B cell (primary cell): Measurements from ENCODE around the gene AQP6. TPM values are rescaled to one million over a fixed set of nuclear protein-coding genes. Genes with fewer than 3 reads are reported as not detected.
A peak's percentile ranks its signal among the peaks of the same experiment; 100 is the strongest.

ENCODE experiments used
- ATAC-seq: fragments of 200-7000 bp; cut with Tn5 transposase; one replicate; pipeline ENCODE4 v1.10.0; 2021; ENCODE audit warnings: low read depth, mild to moderate bottlenecking, moderate number of reproducible peaks, moderate library complexity
- CTCF ChIA-PET: fragments of 350-600 bp; sonication (Branson Sonifier 250); formaldehyde crosslinking; loops from one replicate; lab custom pipeline; 2021; ENCODE audit warnings: antibody characterized with exemption, inconsistent platforms; lab: Charles Lee
- POLR2A ChIA-PET: fragments of 350-600 bp; sonication (Branson Sonifier 250); formaldehyde crosslinking; loops from one replicate; lab custom pipeline; 2021; ENCODE audit warnings: antibody characterized with exemption; lab: Charles Lee
- DNase-seq: peaks from one replicate; pipeline ENCODE4 v3.0.0; 2013
- H2AFZ ChIP-seq: 2 replicates; pipeline ENCODE4 v1.6.1; 2012; ENCODE audit warnings: mild to moderate bottlenecking, low read depth, low read length; ENCODE audit not compliant: insufficient read depth, poor library complexity, severe bottlenecking
- H3K27ac ChIP-seq, 2 donors: 1 replicate in 1 of 2; 2 replicates in 1 of 2; pipeline ENCODE4 v1.5.1; 2012 to 2013; ENCODE audit warnings: low read length in 2 of 2, mild to moderate bottlenecking in 2 of 2, moderate library complexity in 1 of 2
- H3K27me3 ChIP-seq, 4 experiments: fragments of 200-600 bp in 1 of 4; sonication (generic) in 1 of 4; replicated peaks in 1 of 4; 1 replicate in 2 of 4; 2 replicates in 2 of 4; pipeline versions ENCODE4 v1.6.1 to v1.7.0; 2013 to 2016; ENCODE audit warnings: low read length in 3 of 4, mild to moderate bottlenecking in 2 of 4, mixed read lengths in 1 of 4, moderate library complexity in 1 of 4; ENCODE audit not compliant: insufficient read depth in 4 of 4, control insufficient read depth in 3 of 4; ENCODE audit errors: control extremely low read depth in 1 of 4
- H3K36me3 ChIP-seq, 2 experiments: replicated peaks in 1 of 2; 1 replicate in 1 of 2; 2 replicates in 1 of 2; pipeline versions ENCODE4 v1.6.1 to v1.7.1; 2013; ENCODE audit warnings: low read length in 1 of 2; ENCODE audit not compliant: insufficient read depth in 2 of 2, control insufficient read depth in 1 of 2; ENCODE audit errors: control extremely low read depth in 1 of 2, extremely low read depth in 1 of 2
- H3K4me1 ChIP-seq, 2 donors: fragments of 200-600 bp in 1 of 2; sonication (generic) in 1 of 2; 1 replicate in 1 of 2; 2 replicates in 1 of 2; pipeline versions ENCODE4 v1.5.1 to v1.6.1; 2013 to 2017; ENCODE audit warnings: low read length in 2 of 2; ENCODE audit not compliant: control insufficient read depth in 2 of 2, insufficient read depth in 2 of 2
- H3K4me2 ChIP-seq: replicated peaks from 2 replicates; pipeline ENCODE3; 2012; ENCODE audit warnings: mild to moderate bottlenecking, low read depth, low read length; ENCODE audit not compliant: poor library complexity, severe bottlenecking
- H3K4me3 ChIP-seq, 5 experiments: fragments of 200-600 bp in 1 of 5; sonication (generic) in 1 of 5; 1 replicate in 3 of 5; 2 replicates in 2 of 5; pipeline versions ENCODE4 v1.5.1 to v1.7.0; 2011 to 2016; ENCODE audit warnings: low read length in 4 of 5, mild to moderate bottlenecking in 4 of 5, low read depth in 2 of 5, control low read depth in 1 of 5, moderate library complexity in 1 of 5; ENCODE audit not compliant: insufficient read depth in 1 of 5; ENCODE audit errors: control extremely low read depth in 1 of 5, extremely low read depth in 1 of 5
- H3K79me2 ChIP-seq: fragments of 200-600 bp; sonication (generic); one replicate; pipeline ENCODE4 v1.6.0; 2016; ENCODE audit warnings: low read length; ENCODE audit not compliant: control insufficient read depth, insufficient read depth
- H3K9ac ChIP-seq: fragments of 200-600 bp; sonication (generic); 2 replicates; pipeline ENCODE4 v1.6.1; 2017; ENCODE audit warnings: mild to moderate bottlenecking, low read length, moderate library complexity
- H3K9me3 ChIP-seq, 3 donors: one replicate each; pipeline versions ENCODE4 v1.6.1 to v1.7.1; 2013; ENCODE audit warnings: low read length in 2 of 3; ENCODE audit not compliant: control insufficient read depth in 2 of 3, insufficient read depth in 1 of 3; ENCODE audit errors: control extremely low read depth in 1 of 3
- H4K20me1 ChIP-seq: 2 replicates; pipeline ENCODE4 v1.6.0; 2012; ENCODE audit warnings: mild to moderate bottlenecking, low read length; ENCODE audit not compliant: insufficient read depth, control insufficient read depth, poor library complexity, severe bottlenecking
- H3K27ac Mint-ChIP-seq: one replicate; pipeline ENCODE4 v1.8.0; 2021; ENCODE audit warnings: mixed read lengths
- H3K27me3 Mint-ChIP-seq: one replicate; pipeline ENCODE4 v1.8.0; 2021; ENCODE audit warnings: mixed read lengths
- H3K4me1 Mint-ChIP-seq: one replicate; pipeline ENCODE4 v1.8.0; 2021; ENCODE audit warnings: mixed read lengths
- H3K4me3 Mint-ChIP-seq: one replicate; pipeline ENCODE4 v1.8.0; 2021; ENCODE audit warnings: mixed read lengths
- H3K9me3 Mint-ChIP-seq: one replicate; pipeline ENCODE4 v1.8.0; 2022; ENCODE audit warnings: mixed read lengths; ENCODE audit not compliant: insufficient read depth
- CTCF ChIP-seq: fragments of 200-600 bp; IDR thresholded peaks from one replicate; pipeline ENCODE4 v1.8.0; 2022; ENCODE audit warnings: antibody characterized with exemption, mild to moderate bottlenecking
- EZH2 ChIP-seq: IDR thresholded peaks from 2 replicates; pipeline ENCODE4 v1.6.1; 2012; ENCODE audit warnings: borderline replicate concordance, low read depth, mild to moderate bottlenecking, moderate library complexity, low read length; ENCODE audit not compliant: insufficient read depth, poor library complexity, severe bottlenecking
- WGBS: methylation state at CpG from one replicate; pipeline ENCODE4 v1.1.5; 2013; ENCODE audit warnings: missing lambda C conversion rate; ENCODE audit not compliant: insufficient coverage; 5-methylcytosine and 5-hydroxymethylcytosine counted together
- intact Hi-C: fragments of 100-400 bp; cut with micrococcal nuclease; formaldehyde crosslinking; loops from one replicate; pipeline ENCODE4 v1.10.0; 2022
- polyA plus RNA-seq: library from polyadenylated mRNA; depleted of rRNA; stranded (reverse); fragments of >200 nt; gene quantifications from 2 replicates; pipeline ENCODE4 v1.2.3, GENCODE V29; 2012
- total RNA-seq, 2 donors: library from RNA; stranded (reverse); fragments of 120-200 nt in 1 of 2; gene quantifications; 1 replicate in 1 of 2; 2 replicates in 1 of 2; pipeline versions ENCODE4 v1.2.3 to v1.2.4, GENCODE V29; 2013 to 2022

AQP6 gene
- total and polyA plus RNA-seq, 2 donors (not counting 1 experiment from before 2014, with no cell fraction given) = not detected

- DNase-seq = peak; percentile 80
- peak overlapping the region; percentile 68 for H3K4me2 ChIP-seq
- WGBS = 5% methylated on average over 27 of the region's 28 CpGs
- no peak overlapping the region for H3K27ac ChIP-seq
- Mint-ChIP-seq H3K27me3 (peaks cover 9% of the 10 kb centered on the region), H3K27ac (no peak overlapping the region), H3K4me3 (peak overlapping the region; percentile 83), H3K9me3 (no peaks in the 10 kb centered on the region), H3K4me1 (peaks cover 15% of the 10 kb centered on the region)
- peak overlapping the region; percentile 75 for H2AFZ ChIP-seq
- H3K4me3 ChIP-seq = peak overlapping the region in 4 of 5 experiments; percentile 18 to 48 (median 40)
- peaks cover 0 to 8% of the 10 kb centered on the region in 2 donors for H3K4me1 ChIP-seq
- CTCF ChIA-PET = interaction anchor here (0.6 to 2.6 kb wide), 19 partner anchors 8 to 1439 kb away, joined by 3 to 21 read pairs (median 5); partner anchors contain the start of genes AQP5 and SMARCD1
- TF ChIP-seq CTCF (peak; percentile 89), EZH2 (no peak)
- no peaks in the 10 kb centered on the region for H4K20me1 ChIP-seq
- intact Hi-C loops = no loop called here
- peak overlapping the region; percentile 44 for H3K9ac ChIP-seq
- POLR2A ChIA-PET = interaction anchor here (0.6 kb wide), 1 partner anchor 323 kb away, joined by 6 read pairs; no protein-coding TSS in a partner anchor
- H3K27me3 ChIP-seq = peaks cover 0 to 9% (median 4%) of the 10 kb centered on the region in 4 experiments
- ATAC-seq = peak; percentile 90
- no peaks in the 10 kb centered on the region for H3K9me3 ChIP-seq
- H3K36me3 ChIP-seq = no peaks in the 10 kb centered on the region
- no peaks in the 10 kb centered on the region for H3K79me2 ChIP-seq
Measured at GRCh38 chr12:49945394-49946080, 27.2 kb upstream of the AQP6 start.

GRCh38 chr12:49946086-49946485 is 26.7 kb upstream of the AQP6 start:
- Mint-ChIP-seq H3K4me3 (no peak overlapping the region), H3K27ac (no peak overlapping the region), H3K9me3 (no peaks in the 10 kb centered on the region), H3K4me1 (peaks cover 15% of the 10 kb centered on the region), H3K27me3 (peaks cover 9% of the 10 kb centered on the region)
- no peaks in the 10 kb centered on the region for H3K9me3 ChIP-seq
- H3K4me3 ChIP-seq = no peak overlapping the region
- 82% methylated on average over 6 of the region's 9 CpGs for WGBS
- ATAC-seq (no peak), DNase-seq (no peak)
- H4K20me1 ChIP-seq = no peaks in the 10 kb centered on the region
- H3K9ac ChIP-seq = no peak overlapping the region
- POLR2A ChIA-PET = no interaction called here
- H3K4me1 ChIP-seq = peaks cover 0 to 8% of the 10 kb centered on the region in 2 donors
- intact Hi-C loops = no loop called here
- H3K79me2 ChIP-seq = no peaks in the 10 kb centered on the region
- CTCF ChIA-PET = interaction anchor here (0.6 to 2.6 kb wide), 16 partner anchors 9 to 1439 kb away, joined by 3 to 21 read pairs (median 6); partner anchors contain the start of genes AQP5 and SMARCD1
- peak overlapping the region; percentile 75 for H2AFZ ChIP-seq
- TF ChIP-seq EZH2 (no peak), CTCF (no peak)
- H3K27ac ChIP-seq = no peak overlapping the region
- no peaks in the 10 kb centered on the region for H3K36me3 ChIP-seq
- no peak overlapping the region for H3K4me2 ChIP-seq
- peaks cover 0 to 9% (median 4%) of the 10 kb centered on the region in 4 experiments for H3K27me3 ChIP-seq
